Esophagus squamous epithelium (tissue), 4 donors: ENCODE data around the gene AHRR.

Experiments
- CTCF ChIP-seq, 6 experiments: fragments of 450-650 bp in 4 of 6; fragments of 200-600 bp in 2 of 6; sonication (generic) in 2 of 6; IDR thresholded peaks; one replicate each; pipeline ENCODE4 v1.5.1; 2016 to 2019; ENCODE audit warnings: antibody characterized with exemption in 6 of 6, mild to moderate bottlenecking in 4 of 6, moderate library complexity in 4 of 6
- POLR2A ChIP-seq, 4 donors: fragments of 450-650 bp; IDR thresholded peaks; one replicate each; pipeline ENCODE4 v1.6.1; 2017; ENCODE audit warnings: antibody characterized with exemption in 4 of 4, mild to moderate bottlenecking in 4 of 4, moderate library complexity in 3 of 4

- TF ChIP-seq CTCF (IDR thresholded peaks at IDR 0.05) (no peak), POLR2A (IDR thresholded peaks at IDR 0.05) (no peak)
Measured at GRCh38 chr5:326109-326508, 4.6 kb downstream of the AHRR start.
